Memory B cell (primary cell): Measurements from ENCODE around the gene STIP1.
"Not testable (repeated sequence)": the region's sequence is repeated elsewhere in the genome, so short reads cannot be mapped to it uniquely, and the experiment has no call there.

ENCODE experiments used
- ATAC-seq: fragments of 150-1000 bp; cut with Tn5 transposase; 2 replicates; pipeline ENCODE4 v1.10.0; 2021; ENCODE audit warnings: low read depth, mild to moderate bottlenecking, moderate library complexity
- DNase-seq, 2 donors: peaks; one replicate each; pipeline ENCODE4 v3.0.0; 2022; ENCODE audit warnings: low spot score in 2 of 2
- H3K27ac Mint-ChIP-seq: one replicate; pipeline ENCODE4 v1.8.0; 2022; ENCODE audit warnings: mild to moderate bottlenecking, moderate library complexity, mixed read lengths
- H3K27me3 Mint-ChIP-seq: one replicate; pipeline ENCODE4 v1.8.0; 2022; ENCODE audit warnings: mixed read lengths
- H3K36me3 Mint-ChIP-seq: one replicate; pipeline ENCODE4 v1.8.0; 2022; ENCODE audit warnings: mild to moderate bottlenecking, mixed read lengths
- H3K4me1 Mint-ChIP-seq: one replicate; pipeline ENCODE4 v1.8.0; 2022; ENCODE audit warnings: mixed read lengths
- H3K4me3 Mint-ChIP-seq: one replicate; pipeline ENCODE4 v1.8.0; 2022; ENCODE audit warnings: mild to moderate bottlenecking, moderate library complexity, mixed read lengths
- H3K9me3 Mint-ChIP-seq: one replicate; pipeline ENCODE4 v1.8.0; 2022; ENCODE audit warnings: mixed read lengths

STIP1 gene

GRCh38 chr11:64238076-64238475 is 52.1 kb downstream of the STIP1 start:
- H3K27me3 Mint-ChIP-seq: no peaks in the 10 kb centered on the region
- H3K4me1 Mint-ChIP-seq: peaks cover 43% of the 10 kb centered on the region
- ATAC-seq (no peak), DNase-seq (no peak)
- H3K36me3 Mint-ChIP-seq: peaks cover 6% of the 10 kb centered on the region
- H3K4me3 Mint-ChIP-seq: peak overlapping the region; percentile 63
- no peaks in the 10 kb centered on the region for H3K9me3 Mint-ChIP-seq
- peak overlapping the region; percentile 100 for H3K27ac Mint-ChIP-seq

- H3K27me3 Mint-ChIP-seq: no peaks in the 10 kb centered on the region
- DNase-seq: no peak
- no peak for ATAC-seq
- no peaks in the 10 kb centered on the region for H3K9me3 Mint-ChIP-seq
- peaks cover 8% of the 10 kb centered on the region for H3K36me3 Mint-ChIP-seq
- peak overlapping the region; percentile 100 for H3K27ac Mint-ChIP-seq
- peaks cover 39% of the 10 kb centered on the region for H3K4me1 Mint-ChIP-seq
- peak overlapping the region; percentile 14 for H3K4me3 Mint-ChIP-seq
These were observed 53.0 kb downstream of the STIP1 start for GRCh38 chr11:64238999-64239398.

- H3K27me3 Mint-ChIP-seq: no peaks in the 10 kb centered on the region
- peaks cover 39% of the 10 kb centered on the region for H3K4me1 Mint-ChIP-seq
- H3K36me3 Mint-ChIP-seq: peaks cover 8% of the 10 kb centered on the region
- peak; percentile 6 for ATAC-seq
- H3K9me3 Mint-ChIP-seq: no peaks in the 10 kb centered on the region
- no peak for DNase-seq
- peak overlapping the region; percentile 100 for H3K27ac Mint-ChIP-seq
- peak overlapping the region; percentile 87 for H3K4me3 Mint-ChIP-seq
These were observed 53.9 kb downstream of the STIP1 start for GRCh38 chr11:64239662-64240434.

GRCh38 chr11:64240435-64241240 is 54.7 kb downstream of the STIP1 start, which contains the start of gene FKBP2:
Gene FKBP2 (plus strand): TSS chr11:64241095. CDS start chr11:64242388, 1,293 bp downstream.
- H3K4me1 Mint-ChIP-seq: peaks cover 36% of the 10 kb centered on the region
- peak within 1 kb of the TSS; percentile 100 for H3K27ac Mint-ChIP-seq
- no peaks in the 10 kb centered on the region for H3K9me3 Mint-ChIP-seq

GRCh38 chr11:64241241-64241490 is 55.2 kb downstream of the STIP1 start:
- peaks cover 41% of the 10 kb centered on the region for H3K4me1 Mint-ChIP-seq
- H3K27ac Mint-ChIP-seq: peak overlapping the region; percentile 100
- ATAC-seq (peak; percentile 70), DNase-seq (peak; percentile 99 to 100)
- H3K27me3 Mint-ChIP-seq: no peaks in the 10 kb centered on the region
- H3K36me3 Mint-ChIP-seq: peaks cover 8% of the 10 kb centered on the region
- no peaks in the 10 kb centered on the region for H3K9me3 Mint-ChIP-seq
- H3K4me3 Mint-ChIP-seq: peak overlapping the region; percentile 87

More at GRCh38 chr11:64240435-64241240, 54.7 kb downstream of the STIP1 start, which contains the start of gene FKBP2:
- DNase-seq: peak; percentile 96 to 98
- Mint-ChIP-seq H3K36me3 (peaks cover 8% of the 10 kb centered on the region), H3K27me3 (no peaks in the 10 kb centered on the region), H3K4me3 (peak within 1 kb of the TSS; percentile 87)
- peak; percentile 61 for ATAC-seq

GRCh38 chr11:64241491-64242374 is 55.8 kb downstream of the STIP1 start:
- DNase-seq: no peak

GRCh38 chr11:64243236-64243854 is 57.4 kb downstream of the STIP1 start:
- no peak for DNase-seq
- Mint-ChIP-seq H3K4me3 (peak overlapping the region; percentile 28), H3K27me3 (no peaks in the 10 kb centered on the region), H3K9me3 (no peaks in the 10 kb centered on the region), H3K36me3 (peaks cover 2% of the 10 kb centered on the region), H3K27ac (peak overlapping the region; percentile 87), H3K4me1 (peaks cover 29% of the 10 kb centered on the region)
- no peak for ATAC-seq

More at GRCh38 chr11:64241491-64242374, 55.8 kb downstream of the STIP1 start:
- peaks cover 41% of the 10 kb centered on the region for H3K4me1 Mint-ChIP-seq
- H3K27me3 Mint-ChIP-seq: no peaks in the 10 kb centered on the region
- peak overlapping the region; percentile 100 for H3K27ac Mint-ChIP-seq
- peak overlapping the region; percentile 87 for H3K4me3 Mint-ChIP-seq
- no peak for ATAC-seq
- no peaks in the 10 kb centered on the region for H3K9me3 Mint-ChIP-seq
- peaks cover 8% of the 10 kb centered on the region for H3K36me3 Mint-ChIP-seq

GRCh38 chr11:64244107-64244506 is 58.1 kb downstream of the STIP1 start:
- DNase-seq (no peak), ATAC-seq (no peak)
- peak overlapping the region; percentile 87 for H3K27ac Mint-ChIP-seq
- no peaks in the 10 kb centered on the region for H3K27me3 Mint-ChIP-seq
- H3K4me1 Mint-ChIP-seq: peaks cover 24% of the 10 kb centered on the region
- H3K4me3 Mint-ChIP-seq: peak overlapping the region; percentile 28
- peaks cover 2% of the 10 kb centered on the region for H3K36me3 Mint-ChIP-seq
- H3K9me3 Mint-ChIP-seq: no peaks in the 10 kb centered on the region

GRCh38 chr11:64244966-64245365 is 59.0 kb downstream of the STIP1 start:
- no peak for ATAC-seq
- H3K4me1 Mint-ChIP-seq: peaks cover 19% of the 10 kb centered on the region

GRCh38 chr11:64245401-64245796 is 59.4 kb downstream of the STIP1 start:
- Mint-ChIP-seq H3K4me3 (peak overlapping the region; percentile 89), H3K36me3 (peaks cover 2% of the 10 kb centered on the region), H3K4me1 (peaks cover 14% of the 10 kb centered on the region), H3K27me3 (no peaks in the 10 kb centered on the region), H3K9me3 (no peaks in the 10 kb centered on the region), H3K27ac (peak overlapping the region; percentile 80)
- no peak for ATAC-seq
- DNase-seq: no peak

More at GRCh38 chr11:64244966-64245365, 59.0 kb downstream of the STIP1 start:
- Mint-ChIP-seq H3K9me3 (no peaks in the 10 kb centered on the region), H3K36me3 (peaks cover 2% of the 10 kb centered on the region), H3K4me3 (peak overlapping the region; percentile 89), H3K27me3 (no peaks in the 10 kb centered on the region), H3K27ac (peak overlapping the region; percentile 80)
- DNase-seq: no peak

- H3K9me3 Mint-ChIP-seq: no peaks in the 10 kb centered on the region
- H3K36me3 Mint-ChIP-seq: peaks cover 2% of the 10 kb centered on the region
- DNase-seq (peak in 1 of 2 donors; percentile 56), ATAC-seq (no peak)
- peaks cover 14% of the 10 kb centered on the region for H3K4me1 Mint-ChIP-seq
- no peaks in the 10 kb centered on the region for H3K27me3 Mint-ChIP-seq
- H3K4me3 Mint-ChIP-seq: peak overlapping the region; percentile 89
- peak overlapping the region; percentile 80 for H3K27ac Mint-ChIP-seq
These were observed 60.0 kb downstream of the STIP1 start for GRCh38 chr11:64245797-64246620.

- ATAC-seq: peak; percentile 28
- not testable (repeated sequence) for H3K9me3 Mint-ChIP-seq, DNase-seq, H3K27me3 Mint-ChIP-seq, H3K36me3 Mint-ChIP-seq
- H3K4me3 Mint-ChIP-seq: peak overlapping the region; percentile 87
- peaks cover 13% of the 10 kb centered on the region for H3K4me1 Mint-ChIP-seq
- H3K27ac Mint-ChIP-seq: peak overlapping the region; percentile 78
These were observed 60.6 kb downstream of the STIP1 start for GRCh38 chr11:64246621-64246870.
